ENCODE data around the gene ANKMY2.

ANKMY2 gene

GRCh38 chr7:16563281-16564022 is 82.1 kb downstream of the ANKMY2 start:
- H3K4me1 ChIP-seq (ENCODE audit: insufficient read depth, low read length, poor library complexity, severe bottlenecking), result peaks cover 15% of the 10 kb centered on the region
- no peak overlapping the region for H3K4me3 ChIP-seq (ENCODE audit: low read length, poor library complexity, severe bottlenecking)
- H3K9me3 ChIP-seq (ENCODE audit: insufficient read depth, low read depth, low read length), result no peaks in the 10 kb centered on the region
- no peak overlapping the region for H3K9ac ChIP-seq (ENCODE audit: low read depth, low read length, poor library complexity, severe bottlenecking)
- peak overlapping the region; percentile 36 for H3K4me2 ChIP-seq (ENCODE audit: low read depth, low read length, poor library complexity, severe bottlenecking)
- H2AFZ ChIP-seq (ENCODE audit: low read length), result peak overlapping the region; percentile 38
- no peaks in the 10 kb centered on the region for H3K36me3 ChIP-seq (ENCODE audit: insufficient read depth, low read length)
- no peaks in the 10 kb centered on the region for H3K79me2 ChIP-seq (ENCODE audit: insufficient read depth, low read length)
- H3K9me2 ChIP-seq (replicated peaks; ENCODE audit: low read depth, low read length), result no peaks in the 10 kb centered on the region
- no peaks in the 10 kb centered on the region for H3K27me3 ChIP-seq (ENCODE audit: insufficient read depth, low read length, poor library complexity, severe bottlenecking)
- H4K20me1 ChIP-seq (ENCODE audit: insufficient read depth, low read length, poor library complexity, severe bottlenecking), result no peaks in the 10 kb centered on the region
- TF ChIP-seq EZH2phosphoT487 (IDR thresholded peaks at IDR 0.05; ENCODE audit: borderline replicate concordance), result no peak
- no peaks in the 10 kb centered on the region for H3F3A ChIP-seq (ENCODE audit: low read depth)

GRCh38 chr7:16562456-16563220 is 82.9 kb downstream of the ANKMY2 start:
- no peaks in the 10 kb centered on the region for H3K36me3 ChIP-seq (ENCODE audit: insufficient read depth, low read length)
- H3F3A ChIP-seq (ENCODE audit: low read depth), result no peaks in the 10 kb centered on the region
- H3K79me2 ChIP-seq (ENCODE audit: insufficient read depth, low read length), result no peaks in the 10 kb centered on the region
- H3K27me3 ChIP-seq (ENCODE audit: insufficient read depth, low read length, poor library complexity, severe bottlenecking), result no peaks in the 10 kb centered on the region
- peak overlapping the region; percentile 38 for H2AFZ ChIP-seq (ENCODE audit: low read length)
- peaks cover 15% of the 10 kb centered on the region for H3K4me1 ChIP-seq (ENCODE audit: insufficient read depth, low read length, poor library complexity, severe bottlenecking)
- H3K4me3 ChIP-seq (ENCODE audit: low read length, poor library complexity, severe bottlenecking), result no peak overlapping the region
- H3K9me3 ChIP-seq (ENCODE audit: insufficient read depth, low read depth, low read length), result no peaks in the 10 kb centered on the region
- H3K4me2 ChIP-seq (ENCODE audit: low read depth, low read length, poor library complexity, severe bottlenecking), result peak overlapping the region; percentile 36
- H3K9ac ChIP-seq (ENCODE audit: low read depth, low read length, poor library complexity, severe bottlenecking), result no peak overlapping the region
- TF ChIP-seq CTCF (conservative IDR thresholded peaks at IDR 0.05; ENCODE audit: low read length) (no peak), EZH2phosphoT487 (IDR thresholded peaks at IDR 0.05; ENCODE audit: borderline replicate concordance) (no peak)
- no peaks in the 10 kb centered on the region for H4K20me1 ChIP-seq (ENCODE audit: insufficient read depth, low read length, poor library complexity, severe bottlenecking)
- no peaks in the 10 kb centered on the region for H3K9me2 ChIP-seq (replicated peaks; ENCODE audit: low read depth, low read length)

GRCh38 chr7:16561943-16562342 is 83.6 kb downstream of the ANKMY2 start:
- Histone ChIP-seq H3K27me3 (ENCODE audit: insufficient read depth, low read length, poor library complexity, severe bottlenecking) (no peaks in the 10 kb centered on the region), H3K9me3 (ENCODE audit: insufficient read depth, low read depth, low read length) (no peaks in the 10 kb centered on the region), H3F3A (ENCODE audit: low read depth) (no peaks in the 10 kb centered on the region), H3K4me3 (ENCODE audit: low read length, poor library complexity, severe bottlenecking) (no peak overlapping the region), H3K9me2 (replicated peaks; ENCODE audit: low read depth, low read length) (no peaks in the 10 kb centered on the region), H4K20me1 (ENCODE audit: insufficient read depth, low read length, poor library complexity, severe bottlenecking) (no peaks in the 10 kb centered on the region), H3K79me2 (ENCODE audit: insufficient read depth, low read length) (no peaks in the 10 kb centered on the region), H2AFZ (ENCODE audit: low read length) (0 out of 2 replicates have a peak overlapping the region, but pooled peaks have one; percentile 38), H3K4me1 (ENCODE audit: insufficient read depth, low read length, poor library complexity, severe bottlenecking) (peaks cover 15% of the 10 kb centered on the region), H3K36me3 (ENCODE audit: insufficient read depth, low read length) (no peaks in the 10 kb centered on the region), H3K9ac (ENCODE audit: low read depth, low read length, poor library complexity, severe bottlenecking) (no peak overlapping the region), H3K4me2 (ENCODE audit: low read depth, low read length, poor library complexity, severe bottlenecking) (no peak overlapping the region)
- TF ChIP-seq CTCF (conservative IDR thresholded peaks at IDR 0.05; ENCODE audit: low read length), result no peak
- no peak for TF ChIP-seq EZH2phosphoT487 (IDR thresholded peaks at IDR 0.05; ENCODE audit: borderline replicate concordance)
